ENCODE data around the gene DAB2IP.

The DAB2IP gene

DNA sequence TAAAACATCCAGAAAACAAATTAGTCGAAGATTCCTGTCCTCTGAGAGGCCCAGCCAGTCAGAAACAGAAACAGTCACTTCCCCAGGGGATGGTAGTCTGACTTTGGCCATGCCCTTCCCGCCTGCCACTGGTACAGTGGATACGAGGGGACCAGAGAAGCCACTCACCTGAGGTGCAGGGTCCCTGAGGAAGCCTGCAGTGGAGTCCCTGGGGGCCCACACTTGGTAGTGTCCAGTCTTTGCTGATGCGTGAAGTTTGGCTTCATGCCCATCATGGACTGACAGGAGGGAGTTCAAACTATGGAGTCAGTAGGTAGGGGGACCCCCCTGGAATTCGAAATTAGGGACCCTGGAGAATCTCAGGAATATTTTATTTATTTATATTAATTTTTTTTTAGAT, 147.5 kb downstream of the DAB2IP start:
- TF ChIP-seq, protein P1, sequence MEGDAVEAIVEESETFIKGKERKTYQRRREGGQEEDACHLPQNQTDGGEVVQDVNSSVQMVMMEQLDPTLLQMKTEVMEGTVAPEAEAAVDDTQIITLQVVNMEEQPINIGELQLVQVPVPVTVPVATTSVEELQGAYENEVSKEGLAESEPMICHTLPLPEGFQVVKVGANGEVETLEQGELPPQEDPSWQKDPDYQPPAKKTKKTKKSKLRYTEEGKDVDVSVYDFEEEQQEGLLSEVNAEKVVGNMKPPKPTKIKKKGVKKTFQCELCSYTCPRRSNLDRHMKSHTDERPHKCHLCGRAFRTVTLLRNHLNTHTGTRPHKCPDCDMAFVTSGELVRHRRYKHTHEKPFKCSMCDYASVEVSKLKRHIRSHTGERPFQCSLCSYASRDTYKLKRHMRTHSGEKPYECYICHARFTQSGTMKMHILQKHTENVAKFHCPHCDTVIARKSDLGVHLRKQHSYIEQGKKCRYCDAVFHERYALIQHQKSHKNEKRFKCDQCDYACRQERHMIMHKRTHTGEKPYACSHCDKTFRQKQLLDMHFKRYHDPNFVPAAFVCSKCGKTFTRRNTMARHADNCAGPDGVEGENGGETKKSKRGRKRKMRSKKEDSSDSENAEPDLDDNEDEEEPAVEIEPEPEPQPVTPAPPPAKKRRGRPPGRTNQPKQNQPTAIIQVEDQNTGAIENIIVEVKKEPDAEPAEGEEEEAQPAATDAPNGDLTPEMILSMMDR (conservative IDR thresholded peaks at IDR 0.05; ENCODE audit: low read depth, low read length): no peak
- no peak for DNase-seq (ENCODE audit: low read depth)
- no peak overlapping the region for H3K4me3 ChIP-seq (ENCODE audit: low read depth, low read length)

DNA sequence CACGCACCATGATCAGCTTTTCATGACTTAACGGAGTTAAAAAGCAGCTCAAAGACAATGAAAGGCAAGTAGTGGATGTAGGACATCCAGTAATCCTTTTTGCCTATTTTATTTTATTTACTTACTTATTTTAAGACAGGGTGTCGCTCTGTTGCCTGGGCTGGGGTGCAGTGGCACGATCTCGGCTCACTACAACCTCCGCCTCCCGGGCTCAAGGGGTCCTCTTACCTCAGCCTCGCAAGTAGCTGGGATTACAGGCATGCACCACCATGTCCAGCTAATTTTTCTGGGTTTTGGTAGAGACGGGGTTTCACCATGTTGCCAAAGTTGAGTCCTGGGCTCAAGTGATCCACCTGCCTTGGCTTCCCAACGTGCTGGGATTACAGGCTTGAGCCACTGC, 148.9 kb downstream of the DAB2IP start:
- TF ChIP-seq, protein P1 (conservative IDR thresholded peaks at IDR 0.05; ENCODE audit: low read depth, low read length): no peak
- no peak for DNase-seq (ENCODE audit: low read depth)
- no peak overlapping the region for H3K4me3 ChIP-seq (ENCODE audit: low read depth, low read length)

DNA sequence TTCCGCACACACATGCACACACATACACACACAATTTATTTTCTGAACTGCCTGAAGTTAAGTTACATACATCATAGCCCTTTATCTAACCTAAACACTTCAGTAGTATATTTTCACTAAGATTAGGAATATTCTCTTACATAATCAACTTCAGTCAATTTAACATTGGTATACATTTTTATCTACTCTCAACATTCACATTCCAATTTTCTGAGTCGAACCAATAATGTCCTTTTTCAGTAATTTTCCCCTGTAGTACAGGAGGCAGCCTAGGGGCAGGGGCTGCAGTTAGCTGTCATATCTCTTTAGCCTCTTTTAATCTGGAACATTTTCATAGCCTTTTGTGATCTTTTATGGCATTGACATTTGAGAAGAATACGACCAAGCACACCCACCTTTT, 150.1 kb downstream of the DAB2IP start:
- TF ChIP-seq, protein P1 (conservative IDR thresholded peaks at IDR 0.05; ENCODE audit: low read depth, low read length): no peak
- DNase-seq (ENCODE audit: low read depth): no peak
- no peak overlapping the region for H3K4me3 ChIP-seq (ENCODE audit: low read depth, low read length)

DNA sequence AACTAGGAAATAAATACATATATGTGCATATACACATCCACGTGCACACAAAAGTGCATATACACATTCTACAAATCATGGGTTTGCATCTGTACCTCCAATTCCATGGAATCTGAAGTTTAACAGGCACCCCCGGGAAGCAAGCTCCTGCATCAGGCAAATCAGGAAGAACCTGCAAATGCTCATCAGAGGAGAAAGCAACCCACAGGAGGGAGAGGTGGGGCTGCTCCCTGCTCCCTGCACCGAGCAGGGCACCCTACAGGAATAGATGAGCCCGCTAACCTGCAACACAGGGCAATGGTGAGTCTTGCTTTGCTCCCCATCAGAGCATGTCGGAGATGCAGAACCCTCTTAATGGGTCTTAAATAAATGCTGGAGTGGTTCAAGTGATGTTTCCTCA, 151.3 kb downstream of the DAB2IP start:
- TF ChIP-seq, protein P1 (conservative IDR thresholded peaks at IDR 0.05; ENCODE audit: low read depth, low read length): no peak
- no peak overlapping the region for H3K4me3 ChIP-seq (ENCODE audit: low read depth, low read length)
- DNase-seq (ENCODE audit: low read depth): no peak

DNA sequence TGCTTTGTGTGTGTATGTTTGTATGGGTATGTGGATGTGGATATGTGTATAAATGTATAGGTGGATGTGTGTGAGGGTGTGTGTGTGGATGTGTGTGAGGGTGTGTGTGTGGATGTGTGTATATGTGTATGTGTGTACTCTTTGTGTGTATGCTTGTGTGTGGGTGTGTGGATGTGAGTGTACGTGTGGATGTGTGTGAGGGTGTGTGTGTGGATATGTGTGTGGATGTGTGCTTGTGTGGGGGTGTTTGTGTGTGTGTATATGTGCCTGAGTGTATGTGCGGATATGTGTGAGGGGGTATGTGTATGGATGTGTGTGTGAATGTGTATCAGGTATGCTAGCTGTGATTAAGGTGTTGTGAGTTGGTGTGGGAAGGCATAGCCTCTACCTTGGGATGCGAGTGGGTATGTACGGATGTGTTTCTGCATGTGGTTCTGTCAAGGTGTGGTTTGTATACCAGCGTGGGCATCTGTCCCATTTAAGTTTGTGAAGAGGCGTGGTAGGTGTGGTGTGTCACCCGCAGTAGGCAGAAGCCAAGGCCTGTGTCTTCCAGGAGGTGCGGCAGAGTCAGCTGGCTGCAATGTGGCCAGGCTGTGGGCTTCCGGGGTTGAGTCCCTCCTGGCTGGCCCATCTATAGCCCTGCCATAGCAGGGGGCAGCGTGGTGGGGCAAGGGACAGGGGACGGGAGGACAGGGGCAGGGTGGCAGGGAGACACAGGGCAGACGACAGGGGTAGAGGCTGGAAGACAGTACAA, 155.8 kb downstream of the DAB2IP start:
- DNase-seq (ENCODE audit: low read depth): no peak
- H3K4me3 ChIP-seq (ENCODE audit: low read depth, low read length): no peak overlapping the region
- TF ChIP-seq, protein P1 (conservative IDR thresholded peaks at IDR 0.05; ENCODE audit: low read depth, low read length): no peak

DNA sequence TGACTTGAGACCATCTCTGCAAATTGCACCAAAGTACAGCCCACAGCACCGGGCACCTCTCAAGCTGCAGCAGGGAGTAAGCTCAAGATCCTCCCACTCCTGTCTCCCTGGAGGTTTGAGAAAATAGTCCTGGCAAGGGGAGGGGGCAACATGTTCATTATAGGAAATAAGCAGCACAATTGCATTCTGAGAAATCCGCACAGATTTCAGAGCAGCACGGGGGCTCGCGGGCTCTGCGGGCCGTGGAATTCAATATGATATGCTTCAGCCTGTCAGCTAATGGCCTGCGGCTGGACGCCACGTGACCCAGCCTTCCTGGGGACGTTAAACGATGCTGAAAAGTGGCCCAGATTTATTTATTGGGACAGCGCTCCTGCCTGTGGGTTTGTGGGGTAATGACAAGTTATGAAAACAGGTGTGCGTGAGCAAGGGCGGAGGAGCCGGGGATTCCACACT, 156.4 kb downstream of the DAB2IP start:
- DNase-seq (ENCODE audit: low read depth): no peak
- TF ChIP-seq, protein P1 (conservative IDR thresholded peaks at IDR 0.05; ENCODE audit: low read depth, low read length): no peak
- H3K4me3 ChIP-seq (ENCODE audit: low read depth, low read length): no peak overlapping the region

DNA sequence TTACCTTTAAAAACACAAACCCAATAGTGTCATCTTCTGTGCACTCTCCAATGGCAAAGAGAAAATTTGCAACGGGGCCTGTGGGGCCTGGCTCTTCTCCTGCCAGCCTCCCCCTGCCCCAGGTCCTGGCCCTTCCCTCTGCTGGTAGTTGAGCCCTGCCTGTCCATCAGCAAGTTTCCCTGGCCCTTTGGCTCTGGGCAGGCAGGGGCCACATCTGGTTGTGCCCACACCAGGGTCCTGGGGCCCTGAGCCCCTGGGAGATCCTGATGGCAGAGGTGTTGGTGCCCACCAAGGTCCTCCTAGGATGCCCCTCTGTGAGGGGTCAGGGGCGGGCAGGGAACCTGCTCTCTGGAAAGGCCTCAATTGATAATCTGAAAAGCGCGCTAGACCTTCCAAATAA, 157.3 kb downstream of the DAB2IP start:
- TF ChIP-seq, protein P1 (conservative IDR thresholded peaks at IDR 0.05; ENCODE audit: low read depth, low read length): no peak
- no peak overlapping the region for H3K4me3 ChIP-seq (ENCODE audit: low read depth, low read length)
- no peak for DNase-seq (ENCODE audit: low read depth)

Data from choroid plexus epithelial cell (primary cell).